H1 (cell line): ENCODE measurements around the gene JOSD1. TPM values are rescaled to one million over a fixed set of nuclear protein-coding genes. Genes with fewer than 3 reads are reported as not detected.

Experiments used
- CTCF ChIA-PET: fragments of 300-600 bp; sonication (Branson Sonifier 250); formaldehyde crosslinking; loops from one replicate; lab custom pipeline; 2021; ENCODE audit not compliant: partially characterized antibody; lab: Charles Lee
- POLR2A ChIA-PET: fragments of 300-600 bp; sonication (Branson Sonifier 250); formaldehyde crosslinking; loops from one replicate; lab custom pipeline; 2021; ENCODE audit warnings: inconsistent platforms; ENCODE audit not compliant: partially characterized antibody; lab: Charles Lee
- DNase-seq, 2 experiments: peaks; one replicate each; pipeline versions ENCODE4 v3.0.0 to v3.0.0-alpha.2; 2010 to 2022; ENCODE audit warnings: low spot score in 2 of 2, low read depth in 1 of 2, mixed read lengths in 1 of 2
- FAIRE-seq: peaks from 2 replicates; lab custom pipeline; 2011; peaks lifted over from hg19 to GRCh38; lab: Jason Lieb, UNC
- H2AFZ ChIP-seq: 2 replicates; pipeline ENCODE4 v1.8.1; 2012; ENCODE audit warnings: low read length, inconsistent platforms
- H2AK5ac ChIP-seq: 2 replicates; pipeline ENCODE4 v1.6.1; 2013; ENCODE audit warnings: low read depth, low read length
- H2BK120ac ChIP-seq: replicated peaks from 2 replicates; pipeline ENCODE3; 2013; ENCODE audit warnings: low read depth, low read length, inconsistent platforms
- H2BK12ac ChIP-seq: 2 replicates; pipeline ENCODE4 v1.6.1; 2013; ENCODE audit warnings: low read depth, low read length
- H2BK15ac ChIP-seq: 2 replicates; pipeline ENCODE4 v1.6.1; 2013; ENCODE audit warnings: low read length
- H2BK20ac ChIP-seq: 2 replicates; pipeline ENCODE4 v1.6.1; 2013; ENCODE audit warnings: low read length
- H2BK5ac ChIP-seq: 2 replicates; pipeline ENCODE4 v1.6.1; 2013; ENCODE audit warnings: low read depth, low read length
- H3K14ac ChIP-seq: 2 replicates; pipeline ENCODE4 v1.6.1; 2013; ENCODE audit warnings: inconsistent platforms; ENCODE audit not compliant: insufficient read length
- H3K18ac ChIP-seq: 2 replicates; pipeline ENCODE4 v1.6.1; 2013; ENCODE audit warnings: low read length; ENCODE audit errors: extremely low read depth
- H3K23ac ChIP-seq: 2 replicates; pipeline ENCODE4 v1.6.1; 2013; ENCODE audit warnings: inconsistent platforms; ENCODE audit not compliant: insufficient read length
- H3K23me2 ChIP-seq: 2 replicates; pipeline ENCODE4 v1.6.1; 2013; ENCODE audit warnings: low read depth, low read length
- H3K27ac ChIP-seq: 2 replicates; pipeline ENCODE4 v1.6.1; 2011; ENCODE audit warnings: low read depth, low read length, inconsistent platforms
- H3K27me3 ChIP-seq, 4 experiments: replicated peaks in 1 of 4; 1 replicate in 1 of 4; 2 replicates in 3 of 4; pipeline versions ENCODE4 v1.6.1 to v1.8.1; 2011 to 2013; ENCODE audit warnings: low read length in 3 of 4, mild to moderate bottlenecking in 3 of 4, inconsistent platforms in 2 of 4, mixed read lengths in 2 of 4, moderate library complexity in 1 of 4; ENCODE audit not compliant: control insufficient read depth in 3 of 4, insufficient read depth in 3 of 4; ENCODE audit errors: extremely low read depth in 1 of 4
- H3K36me3 ChIP-seq, 4 experiments: 2 replicates each; pipeline versions ENCODE4 v1.6.1 to v1.8.1; 2011 to 2013; ENCODE audit warnings: mild to moderate bottlenecking in 4 of 4, low read length in 3 of 4, moderate library complexity in 2 of 4, control low read depth in 1 of 4, inconsistent platforms in 1 of 4; ENCODE audit not compliant: insufficient read depth in 4 of 4, control insufficient read depth in 2 of 4
- H3K4ac ChIP-seq: replicated peaks from 2 replicates; pipeline ENCODE3; 2013; ENCODE audit warnings: low read length, low read depth, mixed read lengths, inconsistent platforms; ENCODE audit not compliant: insufficient read length
- H3K4me1 ChIP-seq, 4 experiments: replicated peaks in 1 of 4; 1 replicate in 1 of 4; 2 replicates in 3 of 4; pipeline versions ENCODE4 v1.6.1 to v1.8.1; 2011 to 2013; ENCODE audit warnings: low read length in 3 of 4, inconsistent platforms in 2 of 4, mixed read lengths in 1 of 4; ENCODE audit not compliant: insufficient read depth in 4 of 4, control insufficient read depth in 3 of 4
- H3K4me2 ChIP-seq, 2 experiments: 2 replicates each; pipeline versions ENCODE4 v1.6.1 to v1.8.1; 2011 to 2013; ENCODE audit warnings: low read depth in 2 of 2, low read length in 2 of 2, control low read depth in 1 of 2, inconsistent platforms in 1 of 2, mild to moderate bottlenecking in 1 of 2; ENCODE audit not compliant: insufficient read depth in 1 of 2
- H3K4me3 ChIP-seq, 4 experiments: fragments of 200-600, 300-600 bp in 1 of 4; sonication (generic), shearing (Covaris generic), sonication (Bioruptor Twin) in 1 of 4; 2 replicates each; pipeline versions ENCODE4 v1.5.1 to v1.8.1; 2011 to 2016; ENCODE audit warnings: low read length in 4 of 4, low read depth in 3 of 4, control low read depth in 2 of 4, inconsistent platforms in 2 of 4, mild to moderate bottlenecking in 2 of 4, mixed read lengths in 1 of 4, moderate library complexity in 1 of 4; ENCODE audit not compliant: insufficient read depth in 2 of 4; ENCODE audit errors: extremely low read depth in 1 of 4
- H3K56ac ChIP-seq: replicated peaks from 2 replicates; pipeline ENCODE3; 2013; ENCODE audit warnings: low read depth, mild to moderate bottlenecking, mixed read lengths, low read length, inconsistent platforms; ENCODE audit not compliant: insufficient read length
- H3K79me1 ChIP-seq: 2 replicates; pipeline ENCODE4 v1.6.1; 2013; ENCODE audit warnings: low read depth, low read length, control low read depth
- H3K79me2 ChIP-seq, 2 experiments: 2 replicates each; pipeline versions ENCODE4 v1.6.1 to v1.8.1; 2012 to 2013; ENCODE audit warnings: low read length in 2 of 2, mild to moderate bottlenecking in 2 of 2, inconsistent platforms in 1 of 2; ENCODE audit not compliant: insufficient read depth in 2 of 2, control insufficient read depth in 1 of 2
- H3K9ac ChIP-seq, 4 experiments: replicated peaks in 1 of 4; 1 replicate in 1 of 4; 2 replicates in 3 of 4; pipeline versions ENCODE4 v1.6.1 to v1.8.1; 2011 to 2013; ENCODE audit warnings: low read depth in 3 of 4, low read length in 3 of 4, control low read depth in 2 of 4, mild to moderate bottlenecking in 2 of 4, moderate library complexity in 2 of 4, inconsistent platforms in 1 of 4; ENCODE audit errors: extremely low read depth in 1 of 4
- H3K9me3 ChIP-seq, 2 experiments: 2 replicates each; pipeline versions ENCODE4 v1.6.1 to v1.8.1; 2012 to 2013; ENCODE audit warnings: mild to moderate bottlenecking in 2 of 2, moderate library complexity in 2 of 2, control low read depth in 1 of 2, inconsistent platforms in 1 of 2, low read depth in 1 of 2, low read length in 1 of 2, mixed read lengths in 1 of 2; ENCODE audit not compliant: insufficient read depth in 2 of 2
- H4K20me1 ChIP-seq, 2 experiments: replicated peaks in 1 of 2; 2 replicates each; pipeline versions ENCODE3 to v1.8.1; 2011 to 2013; ENCODE audit warnings: inconsistent platforms in 2 of 2, low read length in 2 of 2, mild to moderate bottlenecking in 1 of 2; ENCODE audit not compliant: insufficient read depth in 2 of 2, control insufficient read depth in 1 of 2
- H4K5ac ChIP-seq: 2 replicates; pipeline ENCODE4 v1.6.1; 2013; ENCODE audit warnings: low read length, low read depth, mixed read lengths, inconsistent platforms; ENCODE audit not compliant: insufficient read length
- H4K8ac ChIP-seq: 2 replicates; pipeline ENCODE4 v1.8.0; 2013; ENCODE audit warnings: mild to moderate bottlenecking, moderate library complexity, low read length, inconsistent platforms; ENCODE audit not compliant: insufficient read depth; ENCODE audit errors: extremely low read depth
- H4K91ac ChIP-seq: replicated peaks from 2 replicates; pipeline ENCODE3; 2013; ENCODE audit warnings: low read length, mixed read lengths, inconsistent platforms; ENCODE audit not compliant: insufficient read length
- BRCA1 ChIP-seq: IDR thresholded peaks from 2 replicates; pipeline ENCODE4 v1.6.1; 2012; ENCODE audit warnings: low read depth, low read length, improper control_type of control experiment
- JUN ChIP-seq: IDR thresholded peaks from 2 replicates; pipeline ENCODE4 v1.6.1; 2011; ENCODE audit warnings: low read depth, mild to moderate bottlenecking, improper control_type of control experiment, low read length
- KDM4A ChIP-seq: IDR thresholded peaks from one replicate; pipeline ENCODE4 v1.7.1; 2012; ENCODE audit warnings: low read depth, mild to moderate bottlenecking, moderate library complexity, low read length, inconsistent platforms; ENCODE audit not compliant: severe bottlenecking
- KDM5A ChIP-seq: fragments of 200-600 bp; IDR thresholded peaks from 2 replicates; pipeline ENCODE4 v1.7.1; 2012; ENCODE audit warnings: mild to moderate bottlenecking, low read length, inconsistent platforms, mixed read lengths
- NANOG ChIP-seq: IDR thresholded peaks from 2 replicates; pipeline ENCODE4 v1.6.1; 2011; ENCODE audit warnings: low read length, low read depth, mild to moderate bottlenecking, inconsistent platforms; ENCODE audit not compliant: insufficient read depth, poor library complexity, severe bottlenecking
- PHF8 ChIP-seq: fragments of 200-600 bp; sonication (generic); conservative IDR thresholded peaks from 2 replicates; pipeline ENCODE4 v1.7.1; 2012; ENCODE audit warnings: low read depth, mild to moderate bottlenecking, inconsistent platforms, low read length, moderate library complexity
- RXRA ChIP-seq: IDR thresholded peaks from 2 replicates; pipeline ENCODE4 v1.6.1; 2011; ENCODE audit warnings: low read depth, mild to moderate bottlenecking, low read length, moderate library complexity; ENCODE audit not compliant: insufficient read depth
- TCF12 ChIP-seq: IDR thresholded peaks from 2 replicates; pipeline ENCODE4 v1.6.1; 2011; ENCODE audit warnings: low read depth, mild to moderate bottlenecking, low read length
- polyA plus RNA-seq, 7 experiments: library from polyadenylated mRNA; depleted of rRNA in 3 of 7; stranded (reverse) in 5 of 7; unstranded in 2 of 7; fragments of >200 nt in 5 of 7; fragments of 200-250 nt in 2 of 7; gene quantifications; 1 replicate in 5 of 7; 2 replicates in 1 of 7; 4 replicates in 1 of 7; pipeline versions ENCODE4 v1.2.1 to v1.2.3, GENCODE V29; 2011 to 2013; ENCODE audit warnings: missing spikeins in 2 of 7, mixed read lengths in 2 of 7
- total RNA-seq: library from RNA; stranded (reverse); fragmentation: NEBNext Ultra II Directional; extraction: Animal tissue kit (Norgen Biotek cat#: 25700); gene quantifications from 2 replicates; pipeline ENCODE4 v1.2.1, GENCODE V29; 2021

JOSD1 gene
- total and polyA plus RNA-seq, 2 of the 8 experiments (the other 6 are each of a cell fraction or from before 2014, with no cell fraction given), result 18.4 to 20.2 TPM

- Histone ChIP-seq H3K27me3 (no peaks in the 10 kb centered on the region), H3K36me3 (peaks cover 0 to 9% (median 3%) of the 10 kb centered on the region in 4 experiments; a peak in 3 of 8 replicates), H3K14ac (no peak overlapping the region), H3K79me1 (no peaks in the 10 kb centered on the region), H3K27ac (no peak overlapping the region), H3K23me2 (peaks cover 5% of the 10 kb centered on the region), H4K8ac (no peak overlapping the region), H3K4me2 (no peak overlapping the region), H2BK120ac (no peak overlapping the region), H4K91ac (no peak overlapping the region), H2BK5ac (no peak overlapping the region), H2BK12ac (no peak overlapping the region), H4K5ac (no peak overlapping the region), H2AK5ac (no peak overlapping the region), H3K9ac (no peak overlapping the region), H3K4ac (no peak overlapping the region), H4K20me1 (no peaks in the 10 kb centered on the region), H3K4me3 (no peak overlapping the region), H3K56ac (no peak overlapping the region), H3K79me2 (0 out of 4 replicates have a peak, but pooled peaks cover 0 to 5% of the 10 kb centered on the region in 2 experiments), H3K4me1 (peaks cover 0 to 5% (median 1%) of the 10 kb centered on the region in 4 experiments; a peak in 3 of 7 replicates), H2BK15ac (no peak overlapping the region), H2BK20ac (no peak overlapping the region), H3K9me3 (no peaks in the 10 kb centered on the region), H2AFZ (no peak overlapping the region), H3K23ac (no peak overlapping the region), H3K18ac (no peak overlapping the region)
- TF ChIP-seq BRCA1 (no peak), KDM4A (no peak), JUN (no peak), KDM5A (no peak), PHF8 (no peak), RXRA (no peak), TCF12 (no peak), NANOG (no peak)
- DNase-seq, result no peak
- CTCF ChIA-PET, result interaction anchor here (0.6 kb wide), 1 partner anchor 21 kb away, joined by 4 read pairs; no protein-coding TSS in a partner anchor
- POLR2A ChIA-PET, result interaction anchor here (0.7 kb wide), 1 partner anchor 60 kb away, joined by 3 read pairs; no protein-coding TSS in a partner anchor
- FAIRE-seq, result no peak
Measured at GRCh38 chr22:38652859-38653258, 47.9 kb downstream of the JOSD1 start.
